ENCODE measurements around the gene TMEM53. TPM values are rescaled to one million over a fixed set of nuclear protein-coding genes. Genes with fewer than 3 reads are reported as not detected.

Gene TMEM53
- total and polyA plus RNA-seq, 2 of the 8 experiments (the other 6 are each of a cell fraction or from before 2014, with no cell fraction given), result 6.7 to 27.9 TPM

DNA sequence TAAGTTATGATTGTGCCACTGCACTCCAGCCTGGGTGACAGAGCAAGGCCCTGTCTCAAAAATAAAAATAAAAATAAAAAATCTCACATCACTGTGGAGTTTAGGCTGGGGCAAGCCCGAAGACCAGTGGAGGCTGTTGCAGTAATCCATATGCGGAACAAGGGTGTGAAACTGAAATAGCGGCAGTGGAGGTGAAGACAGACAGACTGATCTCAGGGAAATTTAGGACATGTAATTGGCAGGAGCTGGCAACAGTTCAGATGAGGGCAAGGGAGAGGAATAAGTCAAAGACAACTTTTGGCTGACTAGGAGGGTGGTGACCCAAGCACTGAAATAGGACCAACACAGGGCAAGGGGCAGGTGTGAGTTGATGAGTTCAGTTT is 8.6 kb upstream of the TMEM53 start:
- Histone ChIP-seq H3K79me2 (ENCODE audit: control insufficient read depth in 1 of 2, insufficient read depth in 2 of 2, low read length in 2 of 2) (no peaks in the 10 kb centered on the region), H2AFZ (ENCODE audit: low read length) (no peak overlapping the region), H3K4ac (replicated peaks; ENCODE audit: insufficient read length, low read depth, low read length) (peak overlapping the region; percentile 13), H3K4me3 (ENCODE audit: extremely low read depth in 1 of 4, insufficient read depth in 2 of 4, low read depth in 3 of 4, low read length in 4 of 4) (no peak overlapping the region), H3K9ac (replicated peaks in 1 of 4; ENCODE audit: extremely low read depth in 1 of 4, low read depth in 3 of 4, low read length in 3 of 4) (no peak overlapping the region), H3K23ac (ENCODE audit: insufficient read length) (no peak overlapping the region), H3K27me3 (replicated peaks in 1 of 4; ENCODE audit: control insufficient read depth in 3 of 4, extremely low read depth in 1 of 4, insufficient read depth in 3 of 4, low read length in 3 of 4) (no peaks in the 10 kb centered on the region), H2BK20ac (ENCODE audit: low read length) (no peak overlapping the region), H4K5ac (ENCODE audit: insufficient read length, low read depth, low read length) (no peak overlapping the region), H3K9me3 (ENCODE audit: insufficient read depth in 2 of 2, low read depth in 1 of 2, low read length in 1 of 2) (no peaks in the 10 kb centered on the region), H3K36me3 (ENCODE audit: control insufficient read depth in 2 of 4, insufficient read depth in 4 of 4, low read length in 3 of 4) (no peaks in the 10 kb centered on the region; a peak in 2 of 8 replicates), H4K20me1 (replicated peaks in 1 of 2; ENCODE audit: control insufficient read depth in 1 of 2, insufficient read depth in 2 of 2, low read length in 2 of 2) (no peaks in the 10 kb centered on the region), H3K27ac (ENCODE audit: low read depth, low read length) (no peak overlapping the region), H3K79me1 (ENCODE audit: low read depth, low read length) (no peaks in the 10 kb centered on the region), H2AK5ac (ENCODE audit: low read depth, low read length) (peak overlapping the region; percentile 72; the same call in 1 of the 2 replicates), H3K23me2 (ENCODE audit: low read depth, low read length) (no peaks in the 10 kb centered on the region), H3K4me2 (ENCODE audit: insufficient read depth in 1 of 2, low read depth in 2 of 2, low read length in 2 of 2) (peak overlapping the region in 1 of 2 experiments; percentile 47; a peak in 1 of 4 replicates), H3K56ac (replicated peaks; ENCODE audit: insufficient read length, low read depth, low read length) (no peak overlapping the region), H3K4me1 (replicated peaks in 1 of 4; ENCODE audit: control insufficient read depth in 3 of 4, insufficient read depth in 4 of 4, low read length in 3 of 4) (peaks cover 1 to 10% (median 9%) of the 10 kb centered on the region in 4 experiments; a peak in 5 of 7 replicates), H4K8ac (ENCODE audit: extremely low read depth, insufficient read depth, low read length) (no peak overlapping the region), H2BK12ac (ENCODE audit: low read depth, low read length) (peak overlapping the region; percentile 85; the same call in 1 of the 2 replicates), H4K91ac (replicated peaks; ENCODE audit: insufficient read length, low read length) (no peak overlapping the region), H3K14ac (ENCODE audit: insufficient read length) (no peak overlapping the region), H2BK120ac (replicated peaks; ENCODE audit: low read depth, low read length) (no peak overlapping the region), H2BK5ac (ENCODE audit: low read depth, low read length) (no peak overlapping the region), H2BK15ac (ENCODE audit: low read length) (peak overlapping the region; percentile 34; the same call in 1 of the 2 replicates), H3K18ac (ENCODE audit: extremely low read depth, low read length) (no peak overlapping the region)
- DNase-seq (ENCODE audit: low read depth in 1 of 2, low spot score in 2 of 2) (no peak), FAIRE-seq (no peak)
- ChIA-PET CTCF (ENCODE audit: partially characterized antibody) (interaction anchor here (1.3 to 1.5 kb wide), 2 partner anchors 12 to 30 kb away, joined by 3 to 9 read pairs; no protein-coding TSS in a partner anchor), POLR2A (ENCODE audit: partially characterized antibody) (interaction anchor here (1.0 to 2.0 kb wide), 8 partner anchors 14 to 137 kb away, joined by 3 to 11 read pairs (median 4); partner anchors contain the start of gene RPS8)
- 95% methylated on average over 3 of the region's 3 CpGs; no CpG with 5 or more reads in 1 of the 2 experiments for WGBS, 2 experiments (ENCODE audit: extremely low coverage in 1 of 2, insufficient coverage in 1 of 2, insufficient read length in 1 of 2, insufficient replicate concordance in 2 of 2, low coverage in 1 of 2, low lambda C conversion rate in 2 of 2, missing lambda C conversion rate in 1 of 2)
- no peak for TF ChIP-seq TAF7 (optimal IDR thresholded peaks at IDR 0.05; ENCODE audit: borderline replicate concordance, low read depth, low read length)
- no peak for TF ChIP-seq SIX5 (IDR thresholded peaks at IDR 0.05; ENCODE audit: low read depth, low read length)
- TF ChIP-seq BACH1 (IDR thresholded peaks at IDR 0.05; ENCODE audit: low read length), result no peak
- TF ChIP-seq JUND (IDR thresholded peaks at IDR 0.05; ENCODE audit: low read length), result no peak
- no peak for TF ChIP-seq CBX5 (IDR thresholded peaks at IDR 0.05; ENCODE audit: low read depth, low read length)
- no peak for TF ChIP-seq POLR2AphosphoS5 (IDR thresholded peaks at IDR 0.05; ENCODE audit: low read depth, low read length)
- TF ChIP-seq CBX8 (IDR thresholded peaks at IDR 0.05; ENCODE audit: borderline replicate concordance, low read depth, low read length), result no peak
- no peak for TF ChIP-seq NRF1 (IDR thresholded peaks at IDR 0.05; ENCODE audit: low read depth, low read length)
- no peak for TF ChIP-seq POU5F1 (IDR thresholded peaks at IDR 0.05; ENCODE audit: low read depth, low read length)
- no peak for TF ChIP-seq SIN3A (conservative IDR thresholded peaks at IDR 0.05 in 1 of 2, IDR thresholded peaks at IDR 0.05 in 1 of 2; ENCODE audit: low read depth in 1 of 2, low read length in 2 of 2)
- TF ChIP-seq HDAC6 (IDR thresholded peaks at IDR 0.05; ENCODE audit: low read depth, low read length), result no peak
- TF ChIP-seq KDM1A (IDR thresholded peaks at IDR 0.05; ENCODE audit: borderline replicate concordance, low read length), result no peak
- no peak for TF ChIP-seq CREB1 (IDR thresholded peaks at IDR 0.05)
- no peak for TF ChIP-seq CTBP2 (IDR thresholded peaks at IDR 0.05; ENCODE audit: borderline replicate concordance, insufficient read depth, insufficient read length, low read length)
- TF ChIP-seq MAFK (IDR thresholded peaks at IDR 0.05; ENCODE audit: low read depth, low read length), result no peak

Measured in H1 (cell line).